Fibroblast of lung (primary cell): Measurements from ENCODE around the gene NCOA1. TPM values are rescaled to one million over a fixed set of nuclear protein-coding genes. Genes with fewer than 3 reads are reported as not detected.

Source experiments
- DNase-seq, 2 donors: peaks; one replicate each; pipeline versions ENCODE4 v3.0.0 to v3.0.0-alpha.2; 2010; ENCODE audit warnings: low read depth in 2 of 2
- H2AFZ ChIP-seq: 2 replicates; pipeline ENCODE4 v1.5.1; 2012; ENCODE audit warnings: low read length, control low read depth, inconsistent platforms
- H3K27ac ChIP-seq: 2 replicates; pipeline ENCODE4 v1.5.1; 2011; ENCODE audit warnings: low read length, control low read depth; ENCODE audit not compliant: insufficient read depth
- H3K27me3 ChIP-seq: 2 replicates; pipeline ENCODE4 v1.5.1; 2011; ENCODE audit warnings: mild to moderate bottlenecking, low read length; ENCODE audit not compliant: control insufficient read depth, insufficient read depth
- H3K36me3 ChIP-seq: 2 replicates; pipeline ENCODE4 v1.5.1; 2011; ENCODE audit warnings: low read length; ENCODE audit not compliant: control insufficient read depth, insufficient read depth
- H3K4me1 ChIP-seq: 2 replicates; pipeline ENCODE4 v1.5.1; 2011; ENCODE audit warnings: low read length; ENCODE audit not compliant: control insufficient read depth, insufficient read depth; ENCODE audit errors: extremely low read depth
- H3K4me2 ChIP-seq: 2 replicates; pipeline ENCODE4 v1.5.1; 2011; ENCODE audit warnings: low read length, control low read depth; ENCODE audit not compliant: insufficient read depth; ENCODE audit errors: extremely low read depth
- H3K4me3 ChIP-seq, 4 experiments: fragments of 200-600 bp in 1 of 4; sonication (generic) in 1 of 4; replicated peaks in 1 of 4; 2 replicates each; pipeline ENCODE4 v1.5.1; 2011 to 2016; ENCODE audit warnings: low read length in 4 of 4, low read depth in 3 of 4, mild to moderate bottlenecking in 3 of 4, control low read depth in 2 of 4, inconsistent platforms in 1 of 4, mixed read lengths in 1 of 4; ENCODE audit not compliant: insufficient read depth in 1 of 4; ENCODE audit errors: control extremely low read depth in 1 of 4
- H3K79me2 ChIP-seq: 2 replicates; pipeline ENCODE4 v1.5.1; 2012; ENCODE audit warnings: mild to moderate bottlenecking, low read length, inconsistent platforms; ENCODE audit not compliant: control insufficient read depth, insufficient read depth
- H3K9ac ChIP-seq: 2 replicates; pipeline ENCODE4 v1.5.1; 2011; ENCODE audit warnings: mild to moderate bottlenecking, low read length, control low read depth; ENCODE audit not compliant: insufficient read depth
- H3K9me3 ChIP-seq: 2 replicates; pipeline ENCODE4 v1.5.1; 2012; ENCODE audit warnings: low read depth, low read length; ENCODE audit not compliant: control insufficient read depth, insufficient read depth
- H4K20me1 ChIP-seq: 2 replicates; pipeline ENCODE4 v1.5.1; 2011; ENCODE audit warnings: low read length; ENCODE audit not compliant: control insufficient read depth, insufficient read depth; ENCODE audit errors: extremely low read depth
- EZH2 ChIP-seq: IDR thresholded peaks from 2 replicates; pipeline ENCODE4 v1.5.1; 2012; ENCODE audit warnings: low read length, control low read depth, mild to moderate bottlenecking; ENCODE audit errors: missing control alignments
- polyA plus RNA-seq, 2 donors: library from polyadenylated mRNA; depleted of rRNA in 1 of 2; stranded (reverse) in 1 of 2; unstranded in 1 of 2; fragments of >200 nt; gene quantifications; 2 replicates each; pipeline ENCODE4 v1.2.1, GENCODE V29; 2011 to 2012; ENCODE audit warnings: missing spikeins in 1 of 2
- total RNA-seq: library from RNA; depleted of rRNA; stranded (reverse); fragments of >200 nt; gene quantifications from 2 replicates; pipeline ENCODE4 v1.2.1, GENCODE V29; 2014
- TF ChIP-seq, protein P1 (sequence below), 2 donors: IDR thresholded peaks in 1 of 2; conservative IDR thresholded peaks in 1 of 2; 1 replicate in 1 of 2; 2 replicates in 1 of 2; pipeline ENCODE4 v1.5.1; 2011 to 2012; ENCODE audit warnings: low read length in 2 of 2, control low read depth in 1 of 2, inconsistent platforms in 1 of 2, low read depth in 1 of 2, mild to moderate bottlenecking in 1 of 2

NCOA1 gene
- total and polyA plus RNA-seq, 2 donors (not counting 1 experiment from before 2014, with no cell fraction given): 15.5 to 19.8 TPM

DNA sequence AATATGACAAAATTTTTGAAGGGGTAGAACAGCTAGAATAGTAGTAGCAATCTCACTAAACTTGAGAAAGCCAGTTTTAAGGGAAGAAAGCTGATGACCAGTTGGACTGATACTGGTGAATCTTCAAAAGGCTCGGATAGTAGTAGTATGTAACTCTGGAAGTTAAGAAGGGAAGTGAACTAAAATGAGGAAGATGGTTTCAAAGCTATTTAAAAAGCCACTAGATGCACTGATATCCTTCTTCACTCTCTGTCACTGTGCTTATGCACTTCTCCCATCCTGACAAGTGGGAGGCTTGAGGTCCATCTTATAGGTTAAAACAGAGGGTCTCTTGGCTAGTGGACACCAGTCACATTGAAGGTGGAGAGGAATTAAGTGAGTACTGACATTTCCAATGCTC, 141.1 kb downstream of the NCOA1 start:
- no peak overlapping the region for H2AFZ ChIP-seq
- H3K4me3 ChIP-seq: no peak overlapping the region
- H3K36me3 ChIP-seq: no peaks in the 10 kb centered on the region
- no peak overlapping the region for H3K4me2 ChIP-seq
- H3K4me1 ChIP-seq: no peaks in the 10 kb centered on the region
- TF ChIP-seq, protein P1, sequence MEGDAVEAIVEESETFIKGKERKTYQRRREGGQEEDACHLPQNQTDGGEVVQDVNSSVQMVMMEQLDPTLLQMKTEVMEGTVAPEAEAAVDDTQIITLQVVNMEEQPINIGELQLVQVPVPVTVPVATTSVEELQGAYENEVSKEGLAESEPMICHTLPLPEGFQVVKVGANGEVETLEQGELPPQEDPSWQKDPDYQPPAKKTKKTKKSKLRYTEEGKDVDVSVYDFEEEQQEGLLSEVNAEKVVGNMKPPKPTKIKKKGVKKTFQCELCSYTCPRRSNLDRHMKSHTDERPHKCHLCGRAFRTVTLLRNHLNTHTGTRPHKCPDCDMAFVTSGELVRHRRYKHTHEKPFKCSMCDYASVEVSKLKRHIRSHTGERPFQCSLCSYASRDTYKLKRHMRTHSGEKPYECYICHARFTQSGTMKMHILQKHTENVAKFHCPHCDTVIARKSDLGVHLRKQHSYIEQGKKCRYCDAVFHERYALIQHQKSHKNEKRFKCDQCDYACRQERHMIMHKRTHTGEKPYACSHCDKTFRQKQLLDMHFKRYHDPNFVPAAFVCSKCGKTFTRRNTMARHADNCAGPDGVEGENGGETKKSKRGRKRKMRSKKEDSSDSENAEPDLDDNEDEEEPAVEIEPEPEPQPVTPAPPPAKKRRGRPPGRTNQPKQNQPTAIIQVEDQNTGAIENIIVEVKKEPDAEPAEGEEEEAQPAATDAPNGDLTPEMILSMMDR (conservative IDR thresholded peaks at IDR 0.05 in 1 of 2, IDR thresholded peaks at IDR 0.05 in 1 of 2; ENCODE audit: low read depth in 1 of 2, low read length in 2 of 2): no peak
- no peak for TF ChIP-seq EZH2
- DNase-seq: no peak
- H4K20me1 ChIP-seq: no peaks in the 10 kb centered on the region
- H3K9ac ChIP-seq: no peak overlapping the region
- no peak overlapping the region for H3K27ac ChIP-seq
- H3K9me3 ChIP-seq: no peaks in the 10 kb centered on the region
- H3K27me3 ChIP-seq: no peaks in the 10 kb centered on the region
- H3K79me2 ChIP-seq: no peaks in the 10 kb centered on the region

DNA sequence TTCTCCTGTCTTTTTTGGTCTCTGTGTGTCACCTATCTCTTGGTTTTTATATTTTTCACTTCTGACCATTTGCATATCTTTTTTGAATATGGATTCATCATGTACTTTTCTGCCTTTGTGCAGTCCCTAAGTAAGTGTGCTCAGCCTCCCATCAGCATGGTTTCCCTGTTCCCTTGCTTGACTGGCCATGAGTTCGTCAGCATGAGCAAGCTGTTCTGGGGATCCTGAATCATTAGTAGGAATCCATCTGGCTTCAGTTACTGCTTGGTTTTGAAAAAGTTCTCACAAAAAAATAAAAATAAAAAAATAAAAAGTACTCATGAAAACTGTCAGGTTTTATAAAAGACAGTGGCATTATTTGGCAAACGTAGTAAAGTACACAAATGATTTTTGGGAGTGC, 144.1 kb downstream of the NCOA1 start:
- H3K4me1 ChIP-seq: no peaks in the 10 kb centered on the region
- no peak for TF ChIP-seq EZH2
- H3K4me2 ChIP-seq: no peak overlapping the region
- H3K9ac ChIP-seq: no peak overlapping the region
- H4K20me1 ChIP-seq: no peaks in the 10 kb centered on the region
- no peaks in the 10 kb centered on the region for H3K27me3 ChIP-seq
- no peak overlapping the region for H2AFZ ChIP-seq
- H3K79me2 ChIP-seq: no peaks in the 10 kb centered on the region
- H3K36me3 ChIP-seq: no peaks in the 10 kb centered on the region
- no peaks in the 10 kb centered on the region for H3K9me3 ChIP-seq
- DNase-seq: no peak
- H3K27ac ChIP-seq: no peak overlapping the region
- no peak overlapping the region for H3K4me3 ChIP-seq

DNA sequence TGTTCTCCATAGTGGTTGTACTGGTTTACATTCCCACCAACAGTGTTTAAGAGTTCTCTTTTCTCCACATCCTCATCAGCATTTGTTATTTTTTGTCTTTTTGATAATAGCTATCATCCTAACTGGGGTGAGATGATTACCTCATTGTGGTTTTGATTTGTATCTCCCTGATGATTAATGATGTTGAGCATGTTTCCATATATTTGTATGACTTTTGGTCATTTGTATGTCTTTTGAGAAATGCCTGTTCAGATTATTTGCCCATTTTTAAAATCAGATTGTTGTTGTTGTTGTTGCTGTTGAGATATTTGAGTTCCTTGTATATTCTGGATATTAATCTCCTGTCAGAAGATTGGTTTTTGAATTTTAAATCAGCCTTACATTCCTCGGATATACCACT, 147.5 kb downstream of the NCOA1 start:
- TF ChIP-seq, protein P1 (conservative IDR thresholded peaks at IDR 0.05 in 1 of 2, IDR thresholded peaks at IDR 0.05 in 1 of 2; ENCODE audit: low read depth in 1 of 2, low read length in 2 of 2): no peak
- TF ChIP-seq EZH2: no peak
- no peak for DNase-seq

More for the DNA sequence above, 147.5 kb downstream of the NCOA1 start:
- Histone ChIP-seq H3K36me3 (no peaks in the 10 kb centered on the region), H3K4me1 (no peaks in the 10 kb centered on the region), H4K20me1 (no peaks in the 10 kb centered on the region), H3K4me2 (no peak overlapping the region), H3K4me3 (no peak overlapping the region), H3K79me2 (no peaks in the 10 kb centered on the region), H3K27ac (no peak overlapping the region), H3K27me3 (no peaks in the 10 kb centered on the region), H3K9me3 (no peaks in the 10 kb centered on the region), H3K9ac (no peak overlapping the region), H2AFZ (no peak overlapping the region)
